K562 (cell line): Measurements from ENCODE around the gene FKBP9. TPM values are rescaled to one million over a fixed set of nuclear protein-coding genes. Genes with fewer than 3 reads are reported as not detected.
"Not testable (repeated sequence)": the region's sequence is repeated elsewhere in the genome, so short reads cannot be mapped to it uniquely, and the experiment has no call there.

ENCODE experiments used
- ATAC-seq: fragments of 200-7000 bp; cut with Tn5 transposase; 3 replicates; pipeline ENCODE4 v1.9.1; 2020; ENCODE audit warnings: moderate library complexity
- BruUV-seq: library from RNA; stranded (reverse); fragments of 400-500 nt; replicated peaks from 2 replicates; lab custom pipeline; 2021; lab: Mats Ljungman, UMichigan
- CTCF ChIA-PET: fragments of 300-600 bp; formaldehyde crosslinking; extraction: SDS; loops from one replicate; lab custom pipeline; 2021; ENCODE audit warnings: low intra/inter-chr PET ratio; lab: Yijun Ruan, JAX
- POLR2A ChIA-PET: fragments of 300-600, 350-650 bp; sonication (Branson Sonifier 250); formaldehyde crosslinking; extraction: SDS; loops from one replicate; lab custom pipeline; 2021; ENCODE audit warnings: antibody characterized with exemption, inconsistent platforms; lab: Yijun Ruan, JAX
- DNase-seq, 4 experiments: peaks; one replicate each; pipeline versions ENCODE4 v3.0.0 to v3.0.0-alpha.2; 2011 to 2018; ENCODE audit warnings: low spot score in 3 of 4, mixed read lengths in 3 of 4; ENCODE audit errors: extremely low read depth in 1 of 4
- FAIRE-seq: peaks from 2 replicates; lab custom pipeline; 2011; peaks lifted over from hg19 to GRCh38; lab: Jason Lieb, UNC
- H2AFZ ChIP-seq: 2 replicates; pipeline ENCODE4 v1.6.0; 2011; ENCODE audit warnings: low read depth, low read length, control low read depth, inconsistent platforms
- H3K27ac ChIP-seq: fragments of 200-600 bp; 3 replicates; pipeline ENCODE4 v1.8.0; 2011; ENCODE audit warnings: low read depth, mild to moderate bottlenecking, control low read depth, inconsistent platforms, low read length, moderate library complexity, mixed read lengths; ENCODE audit errors: extremely low read depth
- H3K27me3 ChIP-seq, 2 experiments: fragments of 300-600 bp in 1 of 2; 2 replicates in 1 of 2; 3 replicates in 1 of 2; pipeline versions ENCODE4 v1.6.0 to v1.8.0; 2011; ENCODE audit warnings: inconsistent platforms in 2 of 2, low read length in 2 of 2, mild to moderate bottlenecking in 1 of 2, mixed read lengths in 1 of 2, moderate library complexity in 1 of 2; ENCODE audit not compliant: control insufficient read depth in 2 of 2, insufficient read depth in 2 of 2
- H3K36me3 ChIP-seq: fragments of 300-600 bp; 3 replicates; pipeline ENCODE4 v1.8.0; 2011; ENCODE audit warnings: mild to moderate bottlenecking, low read length, inconsistent platforms; ENCODE audit not compliant: control insufficient read depth, insufficient read depth
- H3K4me1 ChIP-seq, 2 experiments: fragments of 200-600 bp in 1 of 2; replicated peaks in 1 of 2; 2 replicates in 1 of 2; 3 replicates in 1 of 2; pipeline versions ENCODE4 v1.5.1 to v1.8.0; 2011; ENCODE audit warnings: inconsistent platforms in 2 of 2, low read length in 2 of 2, mild to moderate bottlenecking in 1 of 2, mixed read lengths in 1 of 2, moderate library complexity in 1 of 2; ENCODE audit not compliant: control insufficient read depth in 2 of 2, insufficient read depth in 2 of 2
- H3K4me2 ChIP-seq: 2 replicates; pipeline ENCODE4 v1.6.1; 2011; ENCODE audit warnings: low read length, control low read depth, inconsistent platforms, mixed read lengths; ENCODE audit not compliant: insufficient read depth
- H3K4me3 ChIP-seq: fragments of 200-600 bp; sonication (generic), shearing (Covaris generic); 2 replicates; pipeline ENCODE4 v1.5.1; 2016; ENCODE audit warnings: control low read depth, inconsistent platforms
- H3K79me2 ChIP-seq: fragments of 200-600 bp; 3 replicates; pipeline ENCODE4 v1.8.0; 2011; ENCODE audit warnings: low read length, inconsistent platforms; ENCODE audit not compliant: control insufficient read depth, insufficient read depth
- H3K9ac ChIP-seq, 2 experiments: 2 replicates each; pipeline versions ENCODE4 v1.6.0 to v1.6.1; 2011; ENCODE audit warnings: low read depth in 2 of 2, low read length in 2 of 2, control low read depth in 1 of 2, inconsistent platforms in 1 of 2, mild to moderate bottlenecking in 1 of 2, mixed read lengths in 1 of 2; ENCODE audit not compliant: insufficient read depth in 1 of 2
- H3K9me1 ChIP-seq: one replicate; pipeline ENCODE4 v1.6.0; 2011; ENCODE audit warnings: inconsistent platforms, mild to moderate bottlenecking, low read length, moderate library complexity; ENCODE audit not compliant: control insufficient read depth, insufficient read depth
- H3K9me3 ChIP-seq: replicated peaks from 2 replicates; pipeline ENCODE4 v1.5.1; 2011; ENCODE audit warnings: low read depth, low read length, inconsistent platforms; ENCODE audit not compliant: control insufficient read depth, insufficient read depth
- H4K20me1 ChIP-seq: replicated peaks from 2 replicates; pipeline ENCODE4 v1.6.1; 2011; ENCODE audit warnings: low read length, inconsistent platforms, mixed read lengths; ENCODE audit not compliant: control insufficient read depth, insufficient read depth
- ELF1 ChIP-seq: fragments of 200-800 bp; sonication (Bioruptor generic); IDR thresholded peaks from 2 replicates; pipeline ENCODE4 v1.6.1; 2016; ENCODE audit warnings: missing genetic modification characterization, missing compliant biosample characterization
- ETV1 ChIP-seq: fragments of 450-650 bp; conservative IDR thresholded peaks from 2 replicates; pipeline ENCODE4 v1.6.1; 2016; ENCODE audit warnings: missing genetic modification characterization, control low read depth, low read depth, missing compliant biosample characterization
- VEZF1 ChIP-seq: fragments of 200-800 bp; sonication (Bioruptor generic); IDR thresholded peaks from 2 replicates; pipeline ENCODE4 v1.6.1; 2017; ENCODE audit warnings: missing genetic modification characterization, missing compliant biosample characterization
- ZNF407 ChIP-seq: fragments of 450-650 bp; IDR thresholded peaks from 2 replicates; pipeline ENCODE4 v1.6.1; 2016; ENCODE audit warnings: low read depth
- ZNF584 ChIP-seq: fragments of 200-800 bp; sonication (Bioruptor generic); IDR thresholded peaks from 2 replicates; pipeline ENCODE4 v1.6.1; 2016; ENCODE audit warnings: low read depth, mild to moderate bottlenecking, missing genetic modification characterization, missing compliant biosample characterization
- WGBS: fragments of 100-300 bp; shearing (Covaris generic); methylation state at CpG from one replicate; pipeline ENCODE4 v1.1.6; 2016; ENCODE audit warnings: low coverage, mixed read lengths; ENCODE audit not compliant: insufficient coverage; ENCODE audit errors: missing lambda C conversion rate; 5-methylcytosine and 5-hydroxymethylcytosine counted together
- in situ Hi-C: fragments of 300-500 bp; cut with MboI; formaldehyde crosslinking; loops from 4 replicates; pipeline ENCODE4 v1.15.0; 2018; ENCODE audit warnings: inconsistent platforms, mixed read lengths
- intact Hi-C: fragments of 100-400 bp; cut with micrococcal nuclease; formaldehyde crosslinking; loops from 2 replicates; pipeline ENCODE4 v1.14.2; 2022
- polyA plus RNA-seq, 8 experiments: library from polyadenylated mRNA; depleted of rRNA in 4 of 8; stranded (reverse) in 5 of 8; unstranded in 3 of 8; fragments of >200 nt; fragmentation: Nextera tagmentation in 2 of 8; fragmentation: Illumina TruSeq in 1 of 8; extraction: Ambion mirVana in 2 of 8; extraction: Trizol in 1 of 8; gene quantifications; 2 replicates each; pipeline versions ENCODE4 v1.2.1 to v1.2.3, GENCODE V29; 2011 to 2014; ENCODE audit warnings: inconsistent platforms in 1 of 8, missing spikeins in 1 of 8
- total RNA-seq, 7 experiments: library from RNA; depleted of rRNA in 6 of 7; stranded (reverse); fragments of >200 nt in 6 of 7; fragmentation: Illumina TruSeq in 2 of 7; extraction: Trizol in 2 of 7; gene quantifications; 2 replicates each; pipeline versions ENCODE4 v1.2.1 to v1.2.3, GENCODE V29; 2011 to 2021; ENCODE audit warnings: low replicate concordance in 1 of 7

The FKBP9 gene
- total and polyA plus RNA-seq, 9 of the 15 experiments (the other 6 are each of a cell fraction or from before 2014, with no cell fraction given): 5.9 to 23.7 (median 15.8) TPM

- CTCF ChIA-PET, H3K4me1 ChIP-seq, in situ Hi-C loops, H3K27ac ChIP-seq, H3K36me3 ChIP-seq, H3K9ac ChIP-seq, H3K9me1 ChIP-seq, H3K79me2 ChIP-seq, POLR2A ChIA-PET, H3K27me3 ChIP-seq, H3K4me3 ChIP-seq, intact Hi-C loops, H4K20me1 ChIP-seq, H3K9me3 ChIP-seq, BruUV-seq: not testable (repeated sequence)
- WGBS: 26% methylated on average over 12 of the region's 14 CpGs
- DNase-seq (peak in 1 of 4 experiments; percentile 51), ATAC-seq (peak; percentile 90), FAIRE-seq (peak; percentile 88)
- TF ChIP-seq ELF1: 0 out of 2 replicates have a peak, but pooled peaks have one; percentile 38
- TF ChIP-seq ZNF407: 0 out of 2 replicates have a peak, but pooled peaks have one; percentile 22
- TF ChIP-seq VEZF1 (CRISPR knock-in tag): peak; percentile 32
- TF ChIP-seq ETV1 (tag): peak; percentile 33; the same call in 1 of the 2 replicates
- TF ChIP-seq ZNF584 (CRISPR knock-in tag): 0 out of 2 replicates have a peak, but pooled peaks have one; percentile 45
- Histone ChIP-seq H3K4me2 (peak overlapping the region; percentile 37), H2AFZ (peak overlapping the region; percentile 85)
Measured at GRCh38 chr7:32998361-32999171, 41.3 kb downstream of the FKBP9 start.
